Neutrophil (primary cell): Measurements from ENCODE around the gene GALNT10.

Experiments
- H3K27ac ChIP-seq: fragments of 200-600 bp; sonication (generic); 2 replicates; pipeline ENCODE4 v1.5.1; 2016; ENCODE audit warnings: mild to moderate bottlenecking, moderate library complexity
- H3K27me3 ChIP-seq: fragments of 200-600 bp; sonication (generic); 2 replicates; pipeline ENCODE4 v1.6.0; 2016; ENCODE audit warnings: mild to moderate bottlenecking
- H3K36me3 ChIP-seq: fragments of 200-600 bp; sonication (generic); 2 replicates; pipeline ENCODE4 v1.5.1; 2017
- H3K4me1 ChIP-seq, 2 experiments: fragments of 200-600 bp in 1 of 2; sonication (generic) in 1 of 2; 1 replicate in 1 of 2; 2 replicates in 1 of 2; pipeline versions ENCODE4 v1.5.1 to v1.6.1; 2013 to 2016; ENCODE audit warnings: low read depth in 1 of 2, low read length in 1 of 2, mild to moderate bottlenecking in 1 of 2, moderate library complexity in 1 of 2; ENCODE audit not compliant: control insufficient read depth in 1 of 2, insufficient read depth in 1 of 2
- H3K4me3 ChIP-seq, 2 experiments: fragments of 200-600 bp in 1 of 2; sonication (generic) in 1 of 2; 1 replicate in 1 of 2; 2 replicates in 1 of 2; pipeline ENCODE4 v1.5.1; 2013 to 2016; ENCODE audit warnings: low read depth in 1 of 2, low read length in 1 of 2, mild to moderate bottlenecking in 1 of 2, moderate library complexity in 1 of 2
- H3K9me3 ChIP-seq: fragments of 200-600 bp; sonication (generic); 2 replicates; pipeline ENCODE4 v1.5.1; 2016
- TF ChIP-seq, protein P1 (sequence below): fragments of 200-600 bp; sonication (generic); IDR thresholded peaks from 2 replicates; pipeline ENCODE4 v1.5.1; 2016; ENCODE audit warnings: antibody characterized with exemption

The GALNT10 gene

DNA sequence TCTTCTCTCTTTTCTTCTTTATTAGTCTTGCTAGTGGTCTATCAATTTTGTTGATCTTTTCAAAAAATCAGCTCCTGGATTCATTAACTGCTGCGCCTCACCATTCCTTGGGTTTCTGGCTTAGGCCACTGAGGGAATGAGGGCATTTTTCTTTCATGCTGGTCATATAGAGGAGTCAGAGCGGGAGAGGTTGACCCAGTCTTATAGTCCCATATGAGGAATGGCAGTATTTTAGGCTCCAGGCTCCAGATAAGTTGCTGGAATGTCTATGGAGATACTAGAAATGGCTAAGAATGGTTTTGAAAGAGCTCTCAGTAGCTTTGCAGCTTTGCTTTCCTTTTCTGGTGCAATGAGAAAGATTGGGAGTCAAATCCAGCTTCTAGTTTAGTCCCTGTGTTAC, 58.2 kb downstream of the GALNT10 start:
- Histone ChIP-seq H3K27me3 (no peaks in the 10 kb centered on the region), H3K36me3 (no peaks in the 10 kb centered on the region)

DNA sequence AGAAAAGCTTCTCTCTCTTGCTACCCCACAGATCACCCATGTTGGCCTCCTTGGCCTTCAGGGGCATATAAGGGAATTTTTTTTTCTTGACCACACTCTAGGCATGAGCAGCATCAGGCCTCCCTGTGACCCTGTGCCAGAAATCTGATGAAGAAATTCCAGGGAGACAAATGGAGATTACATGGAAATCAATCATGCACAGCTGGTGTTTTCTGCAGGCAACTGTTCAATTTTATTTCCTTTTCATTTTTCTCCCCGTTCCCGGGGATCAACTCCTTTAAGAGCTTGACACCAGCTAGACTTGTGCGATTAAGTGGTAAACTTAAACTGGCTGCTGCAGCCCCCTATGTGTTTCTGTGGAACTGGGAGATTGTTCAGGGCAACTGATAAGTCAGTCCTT, 59.3 kb downstream of the GALNT10 start:
- no peak overlapping the region for H3K27ac ChIP-seq
- TF ChIP-seq, protein P1, sequence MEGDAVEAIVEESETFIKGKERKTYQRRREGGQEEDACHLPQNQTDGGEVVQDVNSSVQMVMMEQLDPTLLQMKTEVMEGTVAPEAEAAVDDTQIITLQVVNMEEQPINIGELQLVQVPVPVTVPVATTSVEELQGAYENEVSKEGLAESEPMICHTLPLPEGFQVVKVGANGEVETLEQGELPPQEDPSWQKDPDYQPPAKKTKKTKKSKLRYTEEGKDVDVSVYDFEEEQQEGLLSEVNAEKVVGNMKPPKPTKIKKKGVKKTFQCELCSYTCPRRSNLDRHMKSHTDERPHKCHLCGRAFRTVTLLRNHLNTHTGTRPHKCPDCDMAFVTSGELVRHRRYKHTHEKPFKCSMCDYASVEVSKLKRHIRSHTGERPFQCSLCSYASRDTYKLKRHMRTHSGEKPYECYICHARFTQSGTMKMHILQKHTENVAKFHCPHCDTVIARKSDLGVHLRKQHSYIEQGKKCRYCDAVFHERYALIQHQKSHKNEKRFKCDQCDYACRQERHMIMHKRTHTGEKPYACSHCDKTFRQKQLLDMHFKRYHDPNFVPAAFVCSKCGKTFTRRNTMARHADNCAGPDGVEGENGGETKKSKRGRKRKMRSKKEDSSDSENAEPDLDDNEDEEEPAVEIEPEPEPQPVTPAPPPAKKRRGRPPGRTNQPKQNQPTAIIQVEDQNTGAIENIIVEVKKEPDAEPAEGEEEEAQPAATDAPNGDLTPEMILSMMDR, result no peak

More for the DNA sequence above, 58.2 kb downstream of the GALNT10 start:
- H3K27ac ChIP-seq, result no peak overlapping the region
- H3K9me3 ChIP-seq, result no peaks in the 10 kb centered on the region
- TF ChIP-seq, protein P1, result no peak
- H3K4me1 ChIP-seq, result no peaks in the 10 kb centered on the region
- no peak overlapping the region for H3K4me3 ChIP-seq

DNA sequence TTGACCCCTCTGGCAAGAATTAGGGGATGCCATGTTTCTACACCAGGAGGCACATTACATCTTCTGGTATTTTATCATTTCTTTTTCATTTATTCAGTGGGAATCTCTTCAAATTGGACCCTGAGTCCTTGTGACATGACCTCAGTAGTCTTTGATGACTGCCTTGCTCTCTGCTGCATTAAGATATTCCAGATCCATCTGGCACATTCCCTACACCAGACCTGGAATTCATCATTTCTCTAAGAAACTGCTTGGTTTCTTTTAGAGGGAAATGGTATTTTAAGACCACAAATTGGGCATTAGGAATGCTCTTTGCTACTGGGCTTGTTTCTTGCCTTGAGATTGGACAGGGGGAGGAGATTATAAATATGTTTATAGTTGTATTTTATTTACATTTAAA, 61.0 kb downstream of the GALNT10 start:
- Histone ChIP-seq H3K4me3 (no peak overlapping the region), H3K9me3 (no peaks in the 10 kb centered on the region), H3K27ac (no peak overlapping the region), H3K36me3 (no peaks in the 10 kb centered on the region), H3K4me1 (no peaks in the 10 kb centered on the region), H3K27me3 (no peaks in the 10 kb centered on the region)
- TF ChIP-seq, protein P1, result no peak

More for the DNA sequence above, 59.3 kb downstream of the GALNT10 start:
- H3K9me3 ChIP-seq, result no peaks in the 10 kb centered on the region
- H3K4me3 ChIP-seq, result no peak overlapping the region
- H3K36me3 ChIP-seq, result no peaks in the 10 kb centered on the region
- H3K27me3 ChIP-seq, result no peaks in the 10 kb centered on the region
- no peaks in the 10 kb centered on the region for H3K4me1 ChIP-seq

DNA sequence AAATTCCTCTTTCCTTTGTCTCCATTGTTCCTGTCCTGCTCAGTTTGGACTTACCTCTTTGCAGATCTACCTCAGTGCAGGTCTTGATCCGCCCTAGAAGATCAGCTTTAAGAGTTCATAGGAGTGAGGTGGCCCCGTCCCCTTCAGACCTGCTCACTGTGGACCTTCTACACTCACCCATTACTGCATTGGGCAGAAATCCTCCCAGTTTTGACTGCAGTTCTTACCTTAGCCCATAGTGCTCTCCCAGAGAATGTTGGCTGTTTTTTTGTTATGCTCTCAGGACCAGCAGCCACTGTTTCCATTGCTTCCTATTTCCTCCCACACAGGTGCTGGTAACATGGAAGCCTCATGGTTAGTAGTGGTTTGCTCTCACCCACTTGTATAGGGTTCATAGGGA, 63.3 kb downstream of the GALNT10 start:
- Histone ChIP-seq H3K27ac (no peak overlapping the region), H3K9me3 (no peaks in the 10 kb centered on the region), H3K4me3 (no peak overlapping the region), H3K36me3 (no peaks in the 10 kb centered on the region), H3K4me1 (no peaks in the 10 kb centered on the region), H3K27me3 (no peaks in the 10 kb centered on the region)
- TF ChIP-seq, protein P1, result no peak

DNA sequence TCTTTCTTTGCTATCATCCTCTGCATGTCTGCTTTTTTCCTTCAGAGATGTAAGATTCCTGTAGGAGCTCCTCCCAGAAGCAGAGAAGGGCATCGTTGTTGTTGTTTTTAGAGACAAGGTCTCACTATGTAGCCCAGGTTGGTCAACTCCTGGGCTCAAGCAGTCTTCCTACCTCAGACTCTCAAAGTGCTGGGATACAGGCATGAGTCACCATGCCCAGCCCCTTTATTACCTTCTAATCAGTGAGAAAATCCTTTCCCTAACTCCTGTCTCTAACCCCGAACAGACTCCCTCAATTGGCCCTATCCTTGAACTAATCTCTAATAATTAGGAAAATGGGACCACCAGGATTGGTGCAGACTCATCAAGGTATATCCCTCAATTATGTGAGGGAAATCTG, 64.4 kb downstream of the GALNT10 start:
- no peak overlapping the region for H3K4me3 ChIP-seq
- H3K27me3 ChIP-seq, result no peaks in the 10 kb centered on the region
- TF ChIP-seq, protein P1, result no peak
- no peaks in the 10 kb centered on the region for H3K9me3 ChIP-seq
- no peak overlapping the region for H3K27ac ChIP-seq
- H3K4me1 ChIP-seq, result no peaks in the 10 kb centered on the region
- H3K36me3 ChIP-seq, result no peaks in the 10 kb centered on the region

DNA sequence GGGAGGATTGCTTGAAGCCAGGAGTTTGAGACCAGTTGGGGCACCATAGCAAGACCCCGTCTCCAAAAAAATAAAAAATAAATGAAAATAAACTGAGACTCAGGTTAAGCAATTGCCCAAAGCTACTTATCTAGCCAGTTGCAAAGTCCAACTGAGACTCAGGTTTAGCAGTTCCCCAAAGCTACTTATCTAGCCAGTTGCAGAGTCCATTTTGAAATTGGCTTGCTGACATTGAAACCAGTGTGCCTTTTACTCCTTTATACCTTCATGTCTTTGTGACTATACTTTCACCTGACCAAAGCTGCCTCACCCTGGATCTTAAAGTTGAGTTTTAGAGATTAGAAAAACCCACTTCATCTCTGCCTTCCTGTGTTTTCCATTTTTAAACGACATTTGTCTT, 66.5 kb downstream of the GALNT10 start:
- Histone ChIP-seq H3K9me3 (no peaks in the 10 kb centered on the region), H3K4me1 (no peaks in the 10 kb centered on the region), H3K27me3 (no peaks in the 10 kb centered on the region), H3K27ac (no peak overlapping the region), H3K36me3 (peaks cover 4% of the 10 kb centered on the region), H3K4me3 (no peak overlapping the region)
- TF ChIP-seq, protein P1, result no peak
